DMS153 treated with DMSO at 0.1 percent for 48 hours (cell line): Measurements from ENCODE around the gene PEX12.
"Not testable (repeated sequence)": the region's sequence is repeated elsewhere in the genome, so short reads cannot be mapped to it uniquely, and the experiment has no call there.

Experiments used
- DNase-seq: peaks from one replicate; lab custom pipeline; 2025; ENCODE audit not compliant: unreplicated experiment; lab: John Stamatoyannopoulos, UW

PEX12 gene

GRCh38 chr17:35578929-35579432 is 610 bp upstream of the PEX12 start:
- no peak for DNase-seq

DNA sequence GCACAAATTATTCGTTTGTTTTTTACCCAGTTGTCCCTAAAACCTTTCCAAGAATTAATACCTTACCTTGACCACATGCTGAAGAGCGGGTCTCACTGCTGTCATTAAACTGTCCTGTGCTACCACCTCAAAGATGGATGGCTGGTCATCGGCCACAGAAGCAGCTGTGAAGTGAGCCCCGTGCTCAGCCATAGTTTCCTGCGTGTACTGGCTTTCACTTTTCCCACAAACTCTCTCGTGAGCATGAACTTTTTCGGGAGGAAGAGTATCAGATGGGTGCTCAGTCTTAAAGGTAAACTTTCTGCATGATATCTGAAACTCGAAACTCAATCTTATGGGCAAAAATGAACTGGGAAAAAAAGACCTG is 558 bp downstream of the PEX12 start:
- no peak for DNase-seq

DNA sequence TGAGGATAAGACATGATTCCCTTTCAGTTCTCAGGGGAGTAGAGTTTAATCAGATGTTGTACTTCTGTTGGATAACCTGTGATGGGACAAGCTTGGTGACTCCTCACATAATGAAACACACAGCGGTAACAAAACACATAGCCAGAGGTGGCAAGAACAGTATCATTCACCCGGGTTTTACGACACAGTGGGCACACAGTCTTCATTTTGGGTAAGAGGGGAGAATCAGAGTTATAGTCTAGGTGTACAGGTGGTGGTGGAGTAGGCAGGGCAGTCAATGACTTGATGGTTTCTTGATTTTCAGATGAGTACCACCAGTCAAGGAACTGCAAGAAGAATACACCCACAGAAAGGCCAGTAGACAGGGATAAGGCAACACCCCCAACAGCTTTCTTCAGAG is 2.6 kb downstream of the PEX12 start:
- no peak for DNase-seq

DNA sequence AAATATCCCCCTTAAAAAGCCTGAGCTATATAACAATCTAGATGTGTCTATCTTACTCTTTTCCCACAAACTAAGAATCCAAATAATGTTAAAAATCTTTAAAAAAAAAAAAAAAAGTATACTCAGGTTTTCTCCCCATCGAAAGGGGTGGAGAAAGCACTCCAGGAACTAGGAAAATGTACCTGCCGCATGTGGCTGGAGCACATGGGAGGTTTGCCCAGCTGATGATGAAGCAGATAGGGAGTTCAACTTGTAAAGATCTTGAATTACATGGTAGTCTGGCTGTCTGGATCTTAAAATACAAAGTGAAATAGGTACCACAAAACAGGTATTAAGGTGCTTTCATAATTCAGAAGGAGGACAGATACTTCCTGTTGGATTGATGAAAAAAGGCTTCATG is 9.0 kb downstream of the PEX12 start:
- no peak for DNase-seq

- DNase-seq: no peak
These were observed 9.8 kb downstream of the PEX12 start for GRCh38 chr17:35568561-35568960.

- no peak for DNase-seq
These were observed 11.4 kb downstream of the PEX12 start for GRCh38 chr17:35566968-35567367.

- not testable (repeated sequence) for DNase-seq
These were observed 15.2 kb downstream of the PEX12 start for GRCh38 chr17:35563181-35563580.

DNA sequence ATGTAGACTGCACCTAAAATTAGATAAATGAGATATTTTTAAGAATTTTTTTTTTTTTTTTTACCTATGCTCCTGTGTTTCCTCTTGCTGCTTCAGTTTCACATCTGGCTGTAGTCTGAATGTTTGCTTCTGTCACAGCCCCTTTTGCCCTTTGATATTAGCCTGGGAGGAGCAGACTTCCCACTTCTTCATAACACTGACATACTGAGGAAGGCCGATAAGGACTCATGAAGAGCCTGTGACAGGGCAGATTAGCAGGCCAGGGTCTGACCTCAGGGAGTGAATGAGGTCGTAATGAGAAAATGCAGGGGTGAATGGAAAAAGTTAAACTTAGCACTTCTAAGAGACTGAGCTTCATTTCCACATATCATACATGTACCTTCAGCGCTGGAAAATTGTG is 17.7 kb downstream of the PEX12 start, which contains the start of gene SLFN14:
Gene SLFN14 (minus strand): TSS at position 117 of the 400 bp plus-strand sequence. CDS start 2,757 bp downstream, outside the sequence.
- no peak for DNase-seq

- no peak for DNase-seq
These were observed 18.7 kb downstream of the PEX12 start for GRCh38 chr17:35559495-35560210.

GRCh38 chr17:35557353-35557752 is 21.0 kb downstream of the PEX12 start:
- DNase-seq: no peak

- no peak for DNase-seq
These were observed 22.7 kb downstream of the PEX12 start for GRCh38 chr17:35555691-35556090.

DNA sequence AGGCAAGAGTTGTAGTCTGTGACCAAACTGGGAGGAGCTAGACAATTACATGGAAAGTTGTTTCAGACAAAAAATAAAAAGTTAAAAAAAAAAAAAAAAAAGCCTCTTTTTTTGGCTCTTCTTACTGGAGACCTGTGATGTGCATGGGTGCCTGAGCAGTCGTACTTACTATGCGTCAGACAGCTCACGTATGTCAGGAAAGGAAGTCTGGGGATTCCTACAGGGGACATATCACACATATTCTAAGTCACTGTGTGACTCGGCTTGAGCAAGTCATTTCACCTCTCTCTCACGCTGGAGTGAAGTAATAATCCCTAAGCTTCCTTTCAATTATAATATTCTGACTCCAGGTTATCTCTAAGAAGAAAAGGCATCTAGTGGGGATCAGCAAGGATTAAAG is 23.7 kb downstream of the PEX12 start:
- DNase-seq: no peak

DNA sequence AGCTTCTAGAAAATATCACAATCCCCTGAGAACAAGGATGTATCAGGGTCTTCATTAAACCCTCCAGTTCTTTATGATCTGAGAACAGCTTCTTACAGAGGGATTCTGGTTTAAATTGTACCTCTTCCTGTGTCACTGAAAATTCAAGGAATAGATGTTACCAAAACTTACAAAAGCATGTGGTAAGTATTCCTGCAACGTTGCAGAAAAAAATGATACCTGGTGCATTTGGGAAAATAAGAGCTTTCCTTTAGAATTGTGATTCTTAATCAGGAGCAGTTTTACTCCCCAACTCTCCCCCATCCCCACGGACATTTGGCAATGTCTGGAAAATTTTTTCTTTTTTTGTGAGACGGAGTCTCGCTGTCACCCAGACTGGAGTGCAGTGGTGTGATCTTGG is 25.1 kb downstream of the PEX12 start:
- DNase-seq: no peak

GRCh38 chr17:35548978-35549377 is 29.4 kb downstream of the PEX12 start:
- no peak for DNase-seq

DNA sequence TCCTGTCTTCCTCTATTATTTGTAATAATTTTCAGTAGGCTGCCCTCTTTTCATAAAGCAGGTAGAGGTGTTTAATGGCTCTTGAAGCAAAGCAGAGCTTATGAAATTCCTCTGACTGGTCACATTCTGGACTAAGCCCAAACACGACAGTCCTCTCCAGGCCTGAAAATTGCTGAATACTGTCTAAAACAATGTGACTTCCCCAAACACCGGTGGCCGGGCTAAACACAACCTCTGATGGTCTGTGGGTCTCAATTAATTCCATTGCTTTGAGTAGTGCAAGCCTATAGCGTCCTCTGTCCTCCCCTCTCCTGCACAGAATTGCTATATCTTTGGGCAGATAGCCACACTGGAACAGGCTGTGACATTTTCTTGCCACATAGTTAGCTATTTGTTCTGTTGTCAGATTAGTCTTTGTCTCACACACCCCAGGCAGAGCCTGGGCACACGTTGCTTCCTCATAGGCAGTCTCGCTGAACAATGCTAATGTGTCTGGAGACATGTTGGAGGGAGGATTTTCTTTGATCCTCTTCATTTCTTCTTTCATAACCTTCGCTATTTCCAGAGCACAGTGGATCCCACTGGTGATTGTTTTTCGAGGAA is 30.1 kb downstream of the PEX12 start:
- no peak for DNase-seq

- no peak for DNase-seq
These were observed 31.9 kb downstream of the PEX12 start for GRCh38 chr17:35546487-35546886.

GRCh38 chr17:35545150-35545549 is 33.2 kb downstream of the PEX12 start:
- DNase-seq: no peak

DNA sequence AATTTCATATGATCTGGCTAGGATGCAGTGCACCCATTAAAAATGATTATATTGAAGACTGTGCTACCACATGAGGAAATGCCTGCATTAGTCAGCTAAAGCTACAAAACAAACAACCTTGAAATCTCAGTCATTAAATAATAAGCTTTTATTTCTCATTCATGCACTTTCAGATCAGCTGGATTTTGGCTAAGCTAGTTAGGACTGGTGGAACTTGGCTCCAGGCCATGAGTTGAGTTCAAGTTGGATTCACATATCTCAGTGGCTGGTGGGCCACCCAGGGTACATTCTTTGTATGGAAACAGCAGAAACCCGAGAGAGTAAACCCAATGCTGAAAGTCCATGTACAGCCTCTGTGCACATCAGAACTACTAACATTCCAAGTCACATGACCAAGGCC is 34.5 kb downstream of the PEX12 start:
- DNase-seq: no peak

DNA sequence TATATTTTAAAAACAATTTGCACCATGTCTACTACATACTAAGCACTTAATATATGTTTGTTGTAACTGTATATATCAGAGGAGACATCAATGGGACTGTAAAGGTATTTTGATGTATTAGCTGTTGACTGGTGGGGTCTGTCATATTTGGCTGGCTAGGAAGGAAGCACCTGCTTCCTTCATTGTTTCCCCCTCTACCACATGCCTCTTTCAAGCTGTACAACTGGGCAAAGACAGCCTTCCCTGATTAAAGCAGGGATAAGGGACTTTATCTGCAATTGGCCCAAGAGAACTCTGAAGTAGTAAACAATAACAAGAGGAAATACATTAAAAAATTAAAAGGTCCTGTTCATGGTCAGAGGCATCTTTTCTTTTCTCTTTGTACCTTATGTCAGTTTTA is 35.4 kb downstream of the PEX12 start:
- no peak for DNase-seq

DNA sequence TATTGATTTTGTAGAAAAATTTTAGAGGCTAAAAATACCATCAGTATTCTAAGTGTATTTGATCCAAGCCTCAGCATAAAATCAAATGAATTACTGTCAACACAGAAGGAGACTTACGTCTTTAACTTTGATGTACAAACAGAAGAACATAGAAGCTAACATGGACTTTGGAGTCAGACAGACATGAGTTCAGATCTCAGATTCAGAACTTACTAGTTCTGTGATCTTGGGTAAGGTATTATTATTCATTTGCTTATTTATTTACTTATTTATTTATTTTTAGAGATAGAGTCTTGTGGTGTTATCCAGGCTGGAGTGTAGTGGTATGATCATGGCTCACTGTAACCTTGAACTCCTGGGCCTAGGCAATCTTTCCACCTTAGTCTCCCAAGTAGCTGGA is 36.9 kb downstream of the PEX12 start:
- no peak for DNase-seq

GRCh38 chr17:35540589-35541404 is 37.6 kb downstream of the PEX12 start:
- DNase-seq: no peak

- no peak for DNase-seq
These were observed 38.7 kb downstream of the PEX12 start for GRCh38 chr17:35539659-35540026.
